Activated CD4-positive, alpha-beta T cell treated with anti-CD3 and anti-CD28 coated beads, Interleukin-2, amount 50 U/mL, for 1 hour (primary cell): ENCODE results near the gene NLGN1.
"Not testable (repeated sequence)": the region's sequence is repeated elsewhere in the genome, so short reads cannot be mapped to it uniquely, and the experiment has no call there.

ENCODE experiments used
- DNase-seq: peaks from one replicate; pipeline ENCODE4 v3.0.0-alpha.2; 2020

The NLGN1 gene

GRCh38 chr3:173568623-173569022 is 171.1 kb downstream of the NLGN1 start:
- no peak for DNase-seq

DNA sequence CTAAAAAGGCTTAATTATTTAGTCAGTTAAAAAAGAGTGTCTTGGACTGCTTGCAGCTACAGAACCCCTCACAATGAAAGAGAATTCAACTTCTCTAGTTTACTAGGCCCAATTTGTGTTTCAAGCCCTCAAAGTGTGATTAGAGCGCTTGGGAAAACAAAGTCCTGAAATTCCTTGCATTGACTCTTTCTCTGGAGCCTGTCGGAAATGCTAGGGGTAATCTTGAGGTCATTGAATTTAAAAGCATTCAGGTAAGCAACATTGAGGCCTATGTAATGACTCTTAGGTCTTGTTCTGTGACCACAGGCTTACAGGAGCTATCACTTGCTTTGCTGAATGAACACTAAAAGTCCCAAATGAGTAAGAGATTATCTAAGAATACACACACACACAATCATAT is 186.0 kb downstream of the NLGN1 start:
- no peak for DNase-seq

GRCh38 chr3:173584093-173584837 is 186.7 kb downstream of the NLGN1 start:
- DNase-seq, result no peak

DNA sequence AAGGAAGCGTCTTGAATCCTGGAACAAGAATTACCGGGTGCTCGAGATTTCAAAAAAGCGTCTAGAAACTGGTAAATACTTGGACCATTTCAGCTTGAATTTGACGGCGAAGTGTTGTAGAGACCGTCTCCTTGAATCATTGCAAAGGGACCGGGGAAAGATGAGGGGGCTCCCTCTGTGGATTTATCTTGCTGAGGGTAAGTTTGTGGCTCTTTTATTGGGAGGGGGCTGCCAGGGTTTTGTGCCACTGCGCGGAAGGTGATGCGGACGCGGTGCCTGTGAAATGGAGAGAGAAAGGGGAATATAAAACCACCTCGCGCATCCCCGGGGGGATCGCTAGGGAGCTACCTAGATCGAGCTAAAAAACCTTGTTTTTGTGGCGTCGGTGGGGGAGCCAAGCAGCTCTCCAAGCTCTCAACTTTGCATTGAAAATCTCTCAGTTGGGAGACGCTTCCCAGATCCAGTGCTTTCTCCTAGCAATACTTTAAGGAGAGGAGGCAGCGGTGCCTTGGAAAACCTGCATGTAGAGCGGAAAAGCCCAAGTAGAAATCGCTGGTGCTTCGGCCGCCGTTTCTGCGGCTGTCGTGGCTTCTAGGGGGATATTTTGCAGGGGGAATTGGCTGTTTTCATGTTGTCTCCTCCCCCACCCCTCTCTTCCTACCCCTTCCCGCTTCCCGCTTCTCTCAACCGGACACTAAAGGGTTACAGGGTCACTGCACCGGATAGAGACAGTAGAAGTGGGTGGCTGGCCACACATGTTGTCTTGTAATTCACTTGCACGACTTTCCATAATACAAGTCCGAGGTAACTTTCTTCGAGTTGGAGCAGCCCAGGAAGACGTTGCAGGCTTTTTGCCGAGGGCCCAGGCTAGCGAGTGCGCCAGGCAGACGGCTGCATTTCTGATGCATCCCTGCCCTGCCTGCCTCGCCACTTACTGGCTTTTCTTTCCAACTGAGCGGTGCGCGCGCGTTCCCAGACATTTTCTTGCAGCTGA is 187.6 kb downstream of the NLGN1 start:
- DNase-seq, result no peak

DNA sequence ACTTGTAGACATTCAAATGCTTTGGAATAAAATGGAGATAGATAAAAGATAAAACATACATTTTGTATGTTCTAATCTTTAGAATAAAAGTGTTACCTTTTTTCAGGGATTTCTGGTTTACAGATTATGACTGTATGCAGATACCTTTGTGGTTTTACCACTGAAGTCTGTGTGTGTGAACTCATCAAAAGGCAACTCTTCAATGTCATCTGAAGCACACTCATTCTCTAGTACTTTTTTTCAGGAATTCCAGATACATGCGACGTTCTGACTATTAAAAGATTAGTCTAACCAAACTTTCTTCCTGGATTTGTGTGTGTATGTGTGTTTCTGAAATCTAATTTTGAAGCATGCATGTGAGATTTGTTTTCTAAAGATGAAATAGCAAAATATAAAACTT is 188.6 kb downstream of the NLGN1 start:
- DNase-seq, result no peak

DNA sequence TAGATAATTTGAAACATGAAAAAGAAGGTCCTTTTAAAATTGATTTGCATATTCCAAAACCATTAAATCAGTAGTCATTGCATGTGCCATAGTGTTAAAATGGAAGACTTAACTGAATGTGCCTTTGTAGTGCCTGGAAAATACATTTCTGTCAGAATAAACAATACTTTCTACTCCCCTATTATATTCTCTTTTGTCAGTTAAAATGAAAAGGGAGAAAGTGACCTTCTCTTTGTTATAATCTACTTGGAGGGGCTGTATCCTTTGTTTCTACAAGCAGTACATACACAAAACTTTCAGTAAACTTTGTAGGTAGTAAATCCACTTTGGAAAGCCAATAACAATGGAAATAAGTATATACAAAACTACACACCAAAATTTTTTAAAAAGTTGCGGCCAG is 189.5 kb downstream of the NLGN1 start:
- no peak for DNase-seq

DNA sequence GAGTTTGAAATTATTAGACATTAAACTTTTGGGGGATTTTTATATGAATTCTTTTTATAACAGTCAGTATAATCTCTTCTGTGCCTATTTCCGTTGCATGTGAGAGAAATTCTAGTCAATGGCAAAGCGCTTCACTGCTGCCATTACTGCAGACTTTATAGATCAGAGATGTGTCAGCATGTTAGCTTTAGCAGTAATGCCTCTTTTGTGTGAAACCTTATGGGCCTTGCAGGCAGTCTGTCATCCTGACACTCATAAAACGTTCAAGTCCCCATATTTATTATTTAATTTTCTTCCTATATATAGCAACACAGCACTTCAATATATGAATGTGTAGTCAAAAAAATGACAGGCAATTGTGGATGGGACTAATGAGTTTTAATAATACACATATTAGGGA is 191.0 kb downstream of the NLGN1 start:
- DNase-seq, result no peak

DNA sequence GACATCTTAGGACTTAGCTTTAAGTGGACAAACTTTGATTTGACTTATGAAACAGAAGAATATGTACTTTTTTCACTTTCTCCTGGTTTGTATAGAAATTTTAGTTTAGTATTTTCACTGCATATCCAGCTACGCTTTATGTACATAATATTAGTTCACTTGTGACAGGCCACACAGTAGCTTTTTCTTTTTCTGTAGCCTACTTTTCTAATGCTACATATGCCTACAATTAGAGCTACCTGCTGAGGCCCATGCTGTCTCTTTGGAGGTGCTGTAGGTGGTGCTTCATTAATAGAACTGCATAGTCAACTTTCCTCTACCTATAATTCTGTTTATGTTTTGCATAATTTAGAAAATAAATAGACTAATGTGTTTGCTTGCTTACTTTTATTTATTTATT is 191.6 kb downstream of the NLGN1 start:
- DNase-seq, result no peak

- DNase-seq, result no peak
Observed at GRCh38 chr3:173591401-173591800, 193.9 kb downstream of the NLGN1 start.

GRCh38 chr3:173594881-173595280 is 197.3 kb downstream of the NLGN1 start:
- DNase-seq, result not testable (repeated sequence)

DNA sequence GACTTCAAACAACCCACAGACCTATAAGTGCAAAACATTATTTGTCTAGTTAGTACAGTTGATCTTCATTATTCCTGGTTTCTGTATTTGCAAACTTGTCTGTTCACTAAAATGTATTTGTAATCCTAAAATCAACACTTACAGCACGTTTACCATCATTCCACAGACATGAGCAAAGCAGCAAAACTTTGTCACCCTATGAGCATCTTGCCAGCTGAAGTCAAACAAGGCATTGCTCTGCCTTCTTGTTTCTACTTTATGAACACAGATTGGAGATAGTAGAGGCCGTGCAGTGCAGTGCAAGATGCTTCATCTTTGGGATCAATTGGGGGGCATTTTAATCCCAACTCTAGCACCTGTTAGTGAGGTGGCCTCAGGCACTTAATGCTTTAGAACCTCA is 202.1 kb downstream of the NLGN1 start:
- DNase-seq, result no peak

- no peak for DNase-seq
Observed at GRCh38 chr3:173614522-173614921, 217.0 kb downstream of the NLGN1 start.

DNA sequence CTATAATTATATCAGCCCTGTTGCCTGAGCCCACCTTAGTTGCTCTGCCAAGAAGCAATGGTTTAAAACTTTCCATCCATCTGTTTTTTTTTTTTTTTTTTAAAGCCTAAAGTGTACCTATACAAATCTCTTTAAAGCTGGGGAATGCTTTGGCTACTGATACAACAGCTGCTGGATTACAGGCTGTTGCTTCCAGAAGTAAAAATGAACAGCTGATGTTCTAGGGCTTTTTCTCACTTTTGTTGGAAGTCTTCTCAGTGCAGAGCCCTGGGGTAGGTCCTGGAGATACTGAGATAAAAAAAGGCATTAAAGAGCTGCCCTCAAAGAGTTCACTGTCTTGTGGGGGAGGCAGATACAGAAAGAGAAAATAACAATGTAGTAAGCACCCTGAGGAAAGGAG is 218.1 kb downstream of the NLGN1 start:
- no peak for DNase-seq

- DNase-seq, result no peak
Observed at GRCh38 chr3:173617490-173617889, 219.9 kb downstream of the NLGN1 start.

DNA sequence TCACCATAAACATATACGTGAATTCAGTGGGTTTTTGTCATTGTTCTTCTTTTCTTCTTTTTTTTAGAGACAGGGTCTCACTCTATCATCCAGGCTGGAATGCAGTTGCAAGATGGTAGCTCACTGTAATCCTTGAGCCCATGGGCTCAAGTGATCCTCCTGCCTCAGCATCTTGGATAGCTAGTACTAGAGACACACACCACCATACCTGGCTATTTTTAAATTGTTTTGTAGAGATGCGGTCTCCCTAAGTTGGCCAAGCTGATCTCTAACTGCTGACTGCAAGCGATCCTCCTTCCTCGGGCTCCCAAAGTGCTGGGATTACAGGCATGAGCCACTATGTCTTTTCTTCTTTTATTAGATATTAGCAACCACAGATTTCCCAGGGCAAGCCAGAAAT is 220.6 kb downstream of the NLGN1 start:
- DNase-seq, result no peak

DNA sequence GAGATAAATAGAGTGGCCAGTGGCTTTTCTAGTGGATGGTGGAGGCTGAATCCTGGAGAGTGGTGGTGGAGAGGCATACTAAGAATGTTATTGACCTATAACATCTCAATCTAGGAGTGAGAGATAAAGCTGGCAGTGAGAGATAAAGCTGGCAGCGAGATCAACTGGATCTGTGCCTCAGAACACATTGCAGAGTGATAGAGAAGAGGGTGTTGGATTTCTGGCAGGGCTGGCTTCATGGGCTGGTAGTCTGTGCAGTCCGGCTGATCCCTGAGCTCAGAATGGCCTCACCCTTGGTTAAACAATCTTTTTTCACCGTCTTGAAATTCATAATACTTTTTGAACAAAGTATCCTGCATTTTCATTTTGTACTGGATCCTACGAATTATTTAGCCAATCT is 221.2 kb downstream of the NLGN1 start:
- DNase-seq, result no peak

GRCh38 chr3:173622166-173622565 is 224.6 kb downstream of the NLGN1 start:
- no peak for DNase-seq

- no peak for DNase-seq
Observed at GRCh38 chr3:173624086-173624485, 226.5 kb downstream of the NLGN1 start.

DNA sequence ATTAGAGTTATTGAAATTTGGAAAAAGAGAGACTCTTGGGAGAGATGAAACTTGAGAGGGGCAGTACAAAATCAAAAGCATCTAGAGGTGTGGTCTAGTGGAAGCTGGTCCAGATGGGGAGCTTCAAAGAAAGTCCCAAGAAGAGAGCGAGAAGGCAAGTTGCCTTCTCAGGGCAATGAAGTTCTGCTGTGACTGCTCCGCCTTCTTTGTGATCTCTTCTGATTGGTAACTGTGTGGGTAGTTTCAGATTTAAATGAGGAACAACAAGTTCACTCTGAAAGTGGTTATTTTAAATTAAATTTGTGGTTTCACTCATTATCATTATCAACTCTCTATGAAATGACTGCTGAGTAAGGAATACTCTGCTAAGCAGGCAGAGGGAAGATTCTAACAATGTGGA is 233.3 kb downstream of the NLGN1 start:
- no peak for DNase-seq

GRCh38 chr3:173632945-173633344 is 235.4 kb downstream of the NLGN1 start:
- DNase-seq, result no peak

DNA sequence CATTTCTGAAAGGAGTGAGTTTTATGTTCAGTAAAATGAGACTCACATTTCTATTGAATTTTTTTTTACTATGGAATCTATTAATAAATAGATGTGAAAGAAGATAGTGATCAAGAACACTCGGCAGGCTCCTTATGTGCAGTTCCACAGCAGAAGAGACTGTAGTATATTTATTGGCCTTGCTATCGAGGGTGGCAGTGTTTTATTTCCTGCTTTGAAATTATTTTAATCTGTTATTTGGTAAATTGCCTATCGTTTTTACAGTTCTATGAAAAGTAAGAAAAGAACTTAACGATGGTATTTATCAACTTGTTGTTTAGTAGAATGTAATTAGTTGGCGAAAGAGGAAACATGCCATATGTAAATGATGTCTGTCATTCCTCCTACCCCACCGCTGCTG is 238.3 kb downstream of the NLGN1 start:
- no peak for DNase-seq

- DNase-seq, result no peak
Observed at GRCh38 chr3:173639098-173639497, 241.6 kb downstream of the NLGN1 start.

DNA sequence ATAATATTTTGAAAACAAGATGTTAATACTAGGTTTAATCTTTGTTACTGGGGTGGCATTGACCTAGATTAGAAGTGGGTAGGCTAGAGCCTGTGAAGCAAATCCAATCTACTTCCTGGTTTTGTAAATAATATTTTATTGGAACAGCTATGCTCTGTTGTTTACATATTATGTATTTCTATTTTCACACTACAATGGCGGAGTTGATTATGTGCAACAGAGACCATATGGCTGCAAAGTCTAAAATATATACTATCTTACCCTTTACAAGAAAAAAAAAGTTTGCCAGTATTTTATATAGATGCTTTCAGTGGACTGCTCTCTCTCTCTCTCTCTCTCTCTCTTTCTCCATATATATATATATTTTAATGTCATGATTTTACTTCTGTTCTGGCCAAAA is 244.2 kb downstream of the NLGN1 start:
- DNase-seq, result no peak
